Activated CD4-positive, alpha-beta T cell treated with anti-CD3 and anti-CD28 coated beads for 36 hours (primary cell): ENCODE data around the gene RIC8A. TPM values are rescaled to one million over a fixed set of nuclear protein-coding genes. Genes with fewer than 3 reads are reported as not detected.

ENCODE experiments used
- ATAC-seq: fragments of 200-7000 bp; cut with Tn5 transposase; one replicate; pipeline ENCODE4 v1.10.0; 2021; ENCODE audit warnings: mild to moderate bottlenecking, moderate library complexity
- CTCF ChIA-PET: fragments of 350-600 bp; sonication (Branson Sonifier 250); formaldehyde crosslinking; loops from one replicate; lab custom pipeline; 2021; ENCODE audit warnings: antibody characterized with exemption; lab: Charles Lee
- POLR2A ChIA-PET: fragments of 350-600 bp; sonication (Branson Sonifier 250); formaldehyde crosslinking; loops from one replicate; lab custom pipeline; 2021; ENCODE audit warnings: antibody characterized with exemption, inconsistent platforms; lab: Charles Lee
- DNase-seq: peaks from one replicate; pipeline ENCODE4 v3.0.0-alpha.2; 2020
- H3K27ac Mint-ChIP-seq: one replicate; pipeline ENCODE4 v1.8.0; 2021; ENCODE audit warnings: mixed read lengths
- H3K27me3 Mint-ChIP-seq: one replicate; pipeline ENCODE4 v1.8.0; 2021; ENCODE audit warnings: mixed read lengths
- H3K36me3 Mint-ChIP-seq: one replicate; pipeline ENCODE4 v1.8.0; 2021; ENCODE audit warnings: low read depth, mixed read lengths
- H3K4me1 Mint-ChIP-seq: one replicate; pipeline ENCODE4 v1.8.0; 2021; ENCODE audit warnings: mixed read lengths
- H3K4me3 Mint-ChIP-seq: one replicate; pipeline ENCODE4 v1.8.0; 2021; ENCODE audit warnings: mild to moderate bottlenecking, moderate library complexity, mixed read lengths
- H3K9me3 Mint-ChIP-seq: one replicate; pipeline ENCODE4 v1.8.0; 2021; ENCODE audit warnings: low read depth, mixed read lengths
- intact Hi-C, 2 experiments: fragments of 100-400 bp; cut with DNase I in 1 of 2; cut with micrococcal nuclease in 1 of 2; formaldehyde crosslinking; loops; one replicate each; pipeline versions ENCODE4 v1.14.2 to v1.15.1; 2022 to 2024; cut with DNase I, micrococcal nuclease
- total RNA-seq, 2 experiments: library from RNA; stranded (reverse); gene quantifications; one replicate each; pipeline ENCODE4 v1.2.3, GENCODE V29; 2021

Gene RIC8A
- total RNA-seq, 2 experiments from 2014 or later: 104 to 124 TPM

DNA sequence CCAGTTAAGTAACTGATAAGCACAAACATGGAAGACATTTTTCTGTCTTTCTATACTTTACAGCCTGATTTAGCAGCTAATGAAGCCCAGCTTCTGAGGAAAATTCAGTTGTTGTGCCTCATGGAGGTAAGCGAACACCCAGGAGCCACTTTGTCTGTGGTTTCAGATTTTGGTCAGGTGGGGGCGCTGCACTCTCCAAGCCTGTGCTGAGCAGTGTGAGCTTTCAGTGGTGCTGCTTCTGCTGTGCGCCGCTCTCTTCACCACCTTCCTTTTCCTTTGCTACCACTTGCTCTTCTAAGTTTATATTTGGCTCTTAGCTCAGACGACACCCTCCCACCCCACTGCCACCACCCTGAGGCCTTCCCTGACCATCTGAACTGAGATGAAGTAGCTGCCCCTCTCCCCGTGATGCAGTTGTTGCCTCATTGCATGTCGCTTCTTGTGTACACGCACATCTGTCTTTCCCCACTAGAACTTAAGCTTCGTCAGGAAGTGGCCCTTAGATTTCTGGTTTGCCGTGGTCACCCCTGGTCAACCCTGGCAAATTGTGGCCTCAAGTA, 43.3 kb downstream of the RIC8A start:
- ChIA-PET CTCF (interaction anchor here (0.5 to 5.9 kb wide), 40 partner anchors 10 to 493 kb away, joined by 3 to 69 read pairs (median 6); partner anchors contain the start of genes BET1L, NLRP6, PSMD13 and PTDSS2), POLR2A (interaction anchor here (0.7 to 1.0 kb wide), 2 partner anchors 16 to 105 kb away, joined by 3 to 4 read pairs; no protein-coding TSS in a partner anchor)
- ATAC-seq (peak; percentile 97), DNase-seq (peak; percentile 90)
- H3K4me1 Mint-ChIP-seq: peaks cover 13% of the 10 kb centered on the region
- intact Hi-C loops: loop anchor here (1.0 to 5.0 kb wide), 6 partner anchors 16 to 111 kb away; no protein-coding TSS in a partner anchor
- H3K9me3 Mint-ChIP-seq: no peaks in the 10 kb centered on the region
- H3K36me3 Mint-ChIP-seq: peaks cover 67% of the 10 kb centered on the region
- no peak overlapping the region for H3K4me3 Mint-ChIP-seq
- peak overlapping the region; percentile 56 for H3K27ac Mint-ChIP-seq
- no peaks in the 10 kb centered on the region for H3K27me3 Mint-ChIP-seq

DNA sequence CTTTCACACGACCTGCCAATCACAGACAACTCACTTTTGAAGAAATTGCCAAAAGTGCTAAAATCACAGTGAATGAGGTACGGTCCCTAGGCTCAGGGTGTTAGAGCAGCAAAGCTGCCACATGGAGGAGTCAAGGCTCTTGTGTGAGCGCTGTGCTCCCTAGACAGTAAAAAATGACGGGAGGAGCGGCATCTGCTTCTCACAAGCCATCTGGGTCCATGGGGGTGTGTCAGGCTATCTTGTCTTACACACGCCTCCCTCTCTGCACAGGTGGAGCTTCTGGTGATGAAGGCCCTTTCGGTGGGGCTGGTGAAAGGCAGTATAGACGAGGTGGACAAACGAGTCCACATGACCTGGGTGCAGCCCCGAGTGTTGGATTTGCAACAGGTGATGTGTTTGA, 44.0 kb downstream of the RIC8A start:
- Mint-ChIP-seq H3K36me3 (peaks cover 60% of the 10 kb centered on the region), H3K27ac (peak overlapping the region; percentile 12), H3K27me3 (no peaks in the 10 kb centered on the region), H3K9me3 (no peaks in the 10 kb centered on the region), H3K4me1 (peaks cover 13% of the 10 kb centered on the region), H3K4me3 (no peak overlapping the region)
- ChIA-PET CTCF (interaction anchor here (0.5 to 5.9 kb wide), 32 partner anchors 9 to 492 kb away, joined by 3 to 69 read pairs (median 6); partner anchors contain the start of genes BET1L, NLRP6, PSMD13 and PTDSS2), POLR2A (interaction anchor here (0.7 kb wide), 1 partner anchor 15 kb away, joined by 3 read pairs; no protein-coding TSS in a partner anchor)
- ATAC-seq: no peak
- DNase-seq: no peak
- intact Hi-C loops: loop anchor here (2.0 to 5.0 kb wide), 4 partner anchors 15 to 106 kb away; no protein-coding TSS in a partner anchor

DNA sequence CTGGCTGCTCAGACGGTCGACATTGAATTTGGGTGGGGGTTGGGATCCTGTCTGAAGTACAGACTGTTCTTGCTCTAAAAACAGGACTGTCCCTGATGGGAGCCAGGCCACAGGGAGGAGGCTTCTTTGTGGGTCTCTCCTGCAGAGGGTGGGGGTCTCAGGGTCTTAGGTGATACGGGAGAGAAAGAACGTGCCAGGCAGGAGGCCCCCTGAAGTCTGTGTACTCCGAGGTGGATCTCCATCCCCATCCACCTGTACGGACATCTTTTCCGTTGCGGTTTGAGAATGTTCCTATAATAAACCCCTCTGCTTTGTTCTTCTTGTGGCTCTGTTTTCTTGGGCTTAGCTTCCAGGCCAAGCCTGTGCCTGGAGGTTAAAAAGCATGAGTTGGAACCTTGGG, 45.2 kb downstream of the RIC8A start:
- POLR2A ChIA-PET: no interaction called here
- no peaks in the 10 kb centered on the region for H3K27me3 Mint-ChIP-seq
- H3K4me3 Mint-ChIP-seq: no peak overlapping the region
- H3K9me3 Mint-ChIP-seq: no peaks in the 10 kb centered on the region
- intact Hi-C loops: loop anchor here in 1 of 2 experiments (5.0 kb wide), 1 partner anchor 105 kb away; no protein-coding TSS in a partner anchor
- no peak for DNase-seq
- ATAC-seq: no peak
- no peak overlapping the region for H3K27ac Mint-ChIP-seq
- peaks cover 50% of the 10 kb centered on the region for H3K36me3 Mint-ChIP-seq
- peaks cover 13% of the 10 kb centered on the region for H3K4me1 Mint-ChIP-seq
- CTCF ChIA-PET: interaction anchor here (0.8 to 5.9 kb wide), 6 partner anchors 14 to 59 kb away, joined by 3 to 69 read pairs (median 4); partner anchors contain the start of genes PSMD13 and SIRT3

DNA sequence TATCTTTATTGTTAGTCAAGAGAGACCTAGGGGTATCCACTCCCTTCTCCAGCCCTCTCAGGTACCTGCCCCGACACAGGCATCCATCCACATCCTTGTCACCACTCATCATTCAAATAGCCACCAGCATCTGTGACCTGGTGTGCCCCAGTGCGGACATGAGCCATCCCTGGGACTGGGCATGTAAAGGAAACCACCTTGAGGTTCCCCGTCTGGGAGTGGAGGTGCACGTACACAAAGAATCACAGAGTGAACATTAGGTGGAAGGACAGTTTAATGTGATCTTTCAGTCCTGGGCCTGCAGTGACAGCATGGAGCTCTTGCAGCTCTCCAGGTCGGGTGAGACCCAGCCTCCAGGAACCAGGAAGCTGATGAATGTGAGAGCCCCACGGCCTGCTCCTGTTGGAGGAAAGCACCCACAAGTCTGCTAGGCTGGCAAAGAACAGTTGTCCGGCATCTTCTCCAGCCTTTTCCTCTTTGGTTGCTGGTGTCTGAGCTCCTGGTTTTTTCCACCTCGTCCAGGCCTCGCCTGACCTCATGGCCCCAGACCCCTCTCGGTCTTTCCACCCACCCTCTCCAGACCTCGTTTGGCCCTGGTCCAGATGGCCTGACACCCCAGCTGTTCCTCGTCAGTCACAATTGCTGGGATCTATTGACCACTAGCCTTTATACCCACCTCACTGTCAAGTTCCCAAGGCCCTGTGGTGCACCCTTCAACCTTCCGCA, 45.8 kb downstream of the RIC8A start:
- ATAC-seq: no peak
- DNase-seq: no peak
- H3K9me3 Mint-ChIP-seq: no peaks in the 10 kb centered on the region
- H3K4me3 Mint-ChIP-seq: no peak overlapping the region
- CTCF ChIA-PET: interaction anchor here (1.0 to 5.9 kb wide), 4 partner anchors 13 to 34 kb away, joined by 3 to 69 read pairs (median 19); partner anchors contain the start of genes PSMD13 and SIRT3
- no peaks in the 10 kb centered on the region for H3K27me3 Mint-ChIP-seq
- intact Hi-C loops: loop anchor here in 1 of 2 experiments (5.0 kb wide), 1 partner anchor 104 kb away; no protein-coding TSS in a partner anchor
- H3K27ac Mint-ChIP-seq: no peak overlapping the region
- POLR2A ChIA-PET: interaction anchor here (0.6 kb wide), 1 partner anchor 13 kb away, joined by 5 read pairs; no protein-coding TSS in a partner anchor
- H3K4me1 Mint-ChIP-seq: peaks cover 13% of the 10 kb centered on the region
- H3K36me3 Mint-ChIP-seq: peaks cover 44% of the 10 kb centered on the region

DNA sequence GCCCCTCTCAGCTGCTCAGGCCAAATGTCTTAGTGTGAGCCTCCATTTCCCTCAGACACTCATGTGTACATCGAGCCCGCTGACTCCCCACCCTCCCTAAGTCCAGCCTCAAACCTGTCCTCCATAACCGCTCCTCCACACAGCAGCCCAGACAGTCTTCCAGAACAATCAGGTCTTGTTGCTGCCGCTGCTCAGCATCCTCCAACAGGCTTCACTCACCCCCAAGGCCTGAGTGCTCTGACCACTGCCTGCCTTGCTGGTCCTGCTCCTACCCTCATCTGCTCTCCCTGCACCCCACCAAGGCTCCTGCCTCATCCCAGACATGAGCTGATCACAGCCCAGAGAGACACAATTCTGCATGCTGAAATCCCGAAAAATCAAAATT, 46.4 kb downstream of the RIC8A start:
- ATAC-seq (no peak), DNase-seq (no peak)
- POLR2A ChIA-PET: no interaction called here
- Mint-ChIP-seq H3K4me1 (peaks cover 13% of the 10 kb centered on the region), H3K27ac (no peak overlapping the region), H3K27me3 (no peaks in the 10 kb centered on the region), H3K36me3 (peaks cover 39% of the 10 kb centered on the region), H3K9me3 (no peaks in the 10 kb centered on the region), H3K4me3 (no peak overlapping the region)
- CTCF ChIA-PET: interaction anchor here (0.7 to 5.9 kb wide), 4 partner anchors 12 to 51 kb away, joined by 3 to 69 read pairs (median 19); partner anchors contain the start of genes PSMD13 and SIRT3
- intact Hi-C loops: loop anchor here in 1 of 2 experiments (5.0 kb wide), 1 partner anchor 103 kb away; no protein-coding TSS in a partner anchor

DNA sequence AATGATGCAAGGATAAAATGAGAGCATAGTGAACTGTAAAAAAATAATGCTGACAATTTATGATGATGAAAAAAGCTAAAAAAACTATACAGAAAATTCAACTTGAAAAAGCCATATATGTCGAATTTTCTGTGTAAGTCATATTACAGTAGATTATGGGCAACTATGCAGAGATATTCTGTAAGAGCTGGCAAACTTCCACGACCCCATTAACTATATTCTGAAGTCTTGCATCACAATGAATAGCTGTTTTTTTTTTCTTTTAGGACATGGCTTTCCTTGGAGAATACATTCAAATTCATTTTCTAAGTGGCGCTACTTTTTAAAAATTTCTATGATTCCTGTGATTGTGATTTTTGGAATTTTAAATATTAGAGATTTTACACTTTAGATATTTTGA, 47.7 kb downstream of the RIC8A start:
- intact Hi-C loops: no loop called here
- no peaks in the 10 kb centered on the region for H3K9me3 Mint-ChIP-seq
- DNase-seq (no peak), ATAC-seq (no peak)
- CTCF ChIA-PET: no interaction called here
- H3K4me3 Mint-ChIP-seq: no peak overlapping the region
- H3K4me1 Mint-ChIP-seq: peaks cover 8% of the 10 kb centered on the region
- H3K27ac Mint-ChIP-seq: no peak overlapping the region
- POLR2A ChIA-PET: interaction anchor here (0.6 kb wide), 1 partner anchor 10 kb away, joined by 3 read pairs; no protein-coding TSS in a partner anchor
- peaks cover 33% of the 10 kb centered on the region for H3K36me3 Mint-ChIP-seq
- H3K27me3 Mint-ChIP-seq: no peaks in the 10 kb centered on the region

DNA sequence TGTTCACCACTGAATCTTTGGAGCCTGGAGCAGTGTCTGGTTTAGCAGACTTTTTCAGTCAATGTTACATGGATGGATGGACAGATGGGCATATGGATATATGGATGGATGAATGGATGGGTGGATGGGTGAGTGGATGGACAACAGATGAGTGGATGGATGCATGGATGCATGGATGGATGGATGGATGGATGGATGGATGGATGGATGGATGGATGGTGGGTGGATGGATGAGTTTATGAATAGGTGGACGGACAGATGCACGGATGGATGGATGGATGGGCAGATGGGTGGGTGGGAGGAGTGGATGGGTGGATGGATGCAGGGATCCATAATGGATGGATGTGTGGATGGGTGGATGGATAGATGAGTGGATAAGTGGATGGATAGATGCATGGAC, 48.3 kb downstream of the RIC8A start:
- Mint-ChIP-seq H3K27me3 (no peaks in the 10 kb centered on the region), H3K27ac (no peak overlapping the region), H3K4me1 (peaks cover 3% of the 10 kb centered on the region), H3K9me3 (no peaks in the 10 kb centered on the region), H3K4me3 (no peak overlapping the region), H3K36me3 (peaks cover 28% of the 10 kb centered on the region)
- CTCF ChIA-PET: no interaction called here
- DNase-seq (no peak), ATAC-seq (no peak)
- intact Hi-C loops: no loop called here
- POLR2A ChIA-PET: interaction anchor here (0.6 kb wide), 1 partner anchor 9 kb away, joined by 3 read pairs; no protein-coding TSS in a partner anchor

DNA sequence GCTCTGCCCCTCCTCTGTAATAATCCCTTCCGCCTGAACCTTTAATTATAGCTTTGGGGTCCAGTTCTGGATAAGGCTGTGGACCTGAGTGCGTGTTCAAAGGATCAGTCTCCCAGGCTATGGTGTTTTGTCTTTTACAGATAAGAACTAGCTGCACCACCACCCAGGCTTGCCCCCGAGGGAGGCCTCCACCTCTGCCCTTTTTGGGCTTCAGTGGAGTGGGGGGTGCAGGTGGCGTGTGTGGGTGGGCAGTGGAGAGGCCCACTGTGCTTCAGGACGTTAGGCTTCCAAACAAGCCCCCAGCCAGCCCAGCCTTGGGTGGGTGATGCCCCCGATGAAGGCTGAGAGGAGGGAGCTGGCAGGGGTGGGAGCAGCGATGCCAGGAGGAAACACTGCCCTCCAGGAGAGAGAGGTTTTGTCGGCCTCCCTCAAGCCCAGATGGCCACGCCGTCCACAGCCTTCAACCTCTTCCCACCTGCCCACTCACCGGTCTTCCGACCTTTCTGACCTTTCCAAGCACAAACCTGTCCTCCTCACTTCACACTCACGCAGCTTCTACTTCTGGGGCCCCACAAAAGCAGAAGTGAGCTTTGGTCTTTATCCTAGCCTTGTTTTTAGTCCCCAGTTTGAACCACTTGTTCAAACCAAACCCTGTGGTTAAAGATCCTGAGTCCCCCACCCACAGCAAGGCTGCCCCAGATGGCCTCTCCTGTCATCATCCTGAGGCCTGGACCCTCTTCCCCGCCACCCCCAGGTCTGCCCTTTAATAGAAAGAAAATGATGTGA, 49.6 kb downstream of the RIC8A start:
- H3K36me3 Mint-ChIP-seq: peaks cover 17% of the 10 kb centered on the region
- ATAC-seq (no peak), DNase-seq (no peak)
- no peak overlapping the region for H3K4me3 Mint-ChIP-seq
- POLR2A ChIA-PET: no interaction called here
- no peaks in the 10 kb centered on the region for H3K9me3 Mint-ChIP-seq
- no peaks in the 10 kb centered on the region for H3K27me3 Mint-ChIP-seq
- no peak overlapping the region for H3K27ac Mint-ChIP-seq
- no peaks in the 10 kb centered on the region for H3K4me1 Mint-ChIP-seq
- CTCF ChIA-PET: no interaction called here
- intact Hi-C loops: no loop called here

DNA sequence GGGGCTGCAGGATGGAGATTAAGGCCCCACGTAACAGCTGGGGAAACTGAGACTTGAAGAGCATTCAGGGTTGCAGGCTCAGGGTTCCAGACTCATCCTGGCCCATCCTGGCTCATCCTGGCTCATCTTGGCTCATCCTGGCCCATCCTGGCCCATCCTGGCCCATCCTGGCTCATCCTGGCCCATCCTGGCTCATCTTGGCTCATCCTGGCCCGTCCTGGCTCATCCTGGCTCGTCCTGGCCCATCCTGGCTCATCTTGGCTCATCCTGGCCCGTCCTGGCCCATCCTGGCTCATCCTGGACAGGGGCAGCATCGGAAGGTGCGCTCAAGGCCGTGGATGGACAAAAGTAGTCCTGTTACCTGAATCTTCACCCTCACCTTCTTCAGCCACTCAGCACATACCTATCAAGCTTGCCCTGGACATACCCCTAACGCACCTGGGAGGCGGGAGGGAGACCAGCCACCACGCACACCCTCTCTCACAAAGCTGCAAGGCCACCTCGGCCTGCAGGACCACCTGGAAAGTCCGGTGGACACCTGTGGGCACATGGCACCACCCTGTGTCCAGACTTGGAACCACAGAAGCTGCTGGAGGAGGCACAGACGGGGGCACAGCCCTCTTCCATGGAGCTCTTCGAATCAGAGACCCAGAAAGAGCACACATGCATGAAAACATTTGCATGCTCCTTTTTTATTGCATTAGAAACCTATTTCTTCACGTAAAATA, 50.4 kb downstream of the RIC8A start:
- POLR2A ChIA-PET: no interaction called here
- ATAC-seq: no peak
- Mint-ChIP-seq H3K27ac (no peak overlapping the region), H3K36me3 (peaks cover 10% of the 10 kb centered on the region), H3K9me3 (no peaks in the 10 kb centered on the region), H3K27me3 (no peaks in the 10 kb centered on the region), H3K4me1 (no peaks in the 10 kb centered on the region), H3K4me3 (no peak overlapping the region)
- no peak for DNase-seq
- intact Hi-C loops: no loop called here
- CTCF ChIA-PET: interaction anchor here (1.5 to 1.7 kb wide), 2 partner anchors 15 to 98 kb away, joined by 3 to 4 read pairs; no protein-coding TSS in a partner anchor

DNA sequence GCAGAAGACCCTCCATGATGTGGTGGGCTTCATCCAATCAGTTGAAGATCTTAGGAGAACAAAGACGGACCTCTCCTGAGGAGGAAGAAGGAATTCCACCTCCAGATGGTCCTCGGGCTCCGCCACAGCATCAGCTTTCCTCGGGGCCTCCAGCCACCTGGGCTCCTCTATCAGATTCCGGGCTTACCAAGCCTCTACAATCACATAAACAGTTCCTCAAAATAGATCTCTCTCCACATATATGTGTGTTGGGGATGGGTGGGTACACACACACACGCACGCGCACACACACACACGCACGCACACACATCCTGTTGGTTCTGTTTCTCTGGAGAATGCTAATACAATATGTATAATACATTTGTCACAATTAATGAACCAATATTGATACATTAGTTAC, 51.9 kb downstream of the RIC8A start:
- Mint-ChIP-seq H3K27ac (no peak overlapping the region), H3K36me3 (no peaks in the 10 kb centered on the region), H3K4me1 (no peaks in the 10 kb centered on the region), H3K27me3 (no peaks in the 10 kb centered on the region), H3K9me3 (no peaks in the 10 kb centered on the region), H3K4me3 (no peak overlapping the region)
- no peak for DNase-seq
- intact Hi-C loops: no loop called here
- no peak for ATAC-seq
- CTCF ChIA-PET: interaction anchor here (0.7 to 3.8 kb wide), 3 partner anchors 9 to 44 kb away, joined by 3 to 30 read pairs (median 4); no protein-coding TSS in a partner anchor
- POLR2A ChIA-PET: no interaction called here
